CD4-positive, alpha-beta T cell treated with Interleukin-6 at 100 ng/mL for 8 hours (primary cell): ENCODE data around the gene ARHGAP21.

Source experiments
- DNase-seq: peaks from one replicate; pipeline ENCODE4 v3.0.0-alpha.2; 2020; ENCODE audit warnings: mixed read lengths, low spot score

ARHGAP21 gene

GRCh38 chr10:24722676-24723385 lies 856 bp downstream of the ARHGAP21 start:
- peak; percentile 33 for DNase-seq

- peak; percentile 8 for DNase-seq
Observed at GRCh38 chr10:24722131-24722675, 1.5 kb downstream of the ARHGAP21 start.

GRCh38 chr10:24721229-24722106 lies 2.2 kb downstream of the ARHGAP21 start:
- no peak for DNase-seq

GRCh38 chr10:24720096-24720495 lies 3.6 kb downstream of the ARHGAP21 start:
- DNase-seq: no peak

GRCh38 chr10:24718031-24718855 lies 5.4 kb downstream of the ARHGAP21 start:
- no peak for DNase-seq

- no peak for DNase-seq
Observed at GRCh38 chr10:24716295-24716694, 7.4 kb downstream of the ARHGAP21 start.

GRCh38 chr10:24715246-24715769 lies 8.4 kb downstream of the ARHGAP21 start:
- DNase-seq: no peak

- no peak for DNase-seq
Observed at GRCh38 chr10:24713086-24713485, 10.6 kb downstream of the ARHGAP21 start.

- DNase-seq: no peak
Observed at GRCh38 chr10:24711465-24711864, 12.2 kb downstream of the ARHGAP21 start.

GRCh38 chr10:24708081-24708480 lies 15.6 kb downstream of the ARHGAP21 start:
- no peak for DNase-seq

GRCh38 chr10:24707445-24707844 lies 16.2 kb downstream of the ARHGAP21 start:
- DNase-seq: no peak

- peak; percentile 35 for DNase-seq
Observed at GRCh38 chr10:24706479-24707118, 17.1 kb downstream of the ARHGAP21 start.

- no peak for DNase-seq
Observed at GRCh38 chr10:24703700-24704099, 20.0 kb downstream of the ARHGAP21 start.

- DNase-seq: no peak
Observed at GRCh38 chr10:24701447-24701846, 22.2 kb downstream of the ARHGAP21 start.

- no peak for DNase-seq
Observed at GRCh38 chr10:24700948-24701347, 22.7 kb downstream of the ARHGAP21 start.

GRCh38 chr10:24698270-24698669 lies 25.4 kb downstream of the ARHGAP21 start:
- DNase-seq: no peak

GRCh38 chr10:24697080-24697479 lies 26.6 kb downstream of the ARHGAP21 start:
- no peak for DNase-seq

GRCh38 chr10:24695452-24695851 lies 28.2 kb downstream of the ARHGAP21 start:
- DNase-seq: no peak

GRCh38 chr10:24694086-24694485 lies 29.6 kb downstream of the ARHGAP21 start:
- DNase-seq: no peak

GRCh38 chr10:24690961-24691512 lies 32.6 kb downstream of the ARHGAP21 start:
- DNase-seq: no peak

- no peak for DNase-seq
Observed at GRCh38 chr10:24685958-24686540, 37.6 kb downstream of the ARHGAP21 start.
